GM23338 (cell line): ENCODE measurements around the gene CYP2E1. TPM values are rescaled to one million over a fixed set of nuclear protein-coding genes. Genes with fewer than 3 reads are reported as not detected.

Experiments used
- ATAC-seq: fragments of 200-7000 bp; cut with Tn5 transposase; 3 replicates; pipeline ENCODE4 v1.9.1; 2020
- DNase-seq: peaks from one replicate; pipeline ENCODE4 v3.0.0-alpha.2; 2015; ENCODE audit warnings: low spot score
- H2AFZ ChIP-seq: fragments of 200-600 bp; sonication (generic); 2 replicates; pipeline ENCODE4 v1.8.0; 2016; ENCODE audit warnings: antibody characterized with exemption, mild to moderate bottlenecking, moderate library complexity
- H3F3A ChIP-seq: fragments of 200-600 bp; sonication (generic); replicated peaks from 2 replicates; pipeline ENCODE4 v1.8.0; 2017; ENCODE audit warnings: antibody characterized with exemption, mixed run types, low read depth
- H3K27ac ChIP-seq: fragments of 200-600 bp; sonication (generic); 2 replicates; pipeline ENCODE4 v1.6.1; 2016; ENCODE audit warnings: low read depth
- H3K27me3 ChIP-seq: fragments of 200-600 bp; sonication (generic); 2 replicates; pipeline ENCODE4 v1.8.0; 2016; ENCODE audit warnings: mild to moderate bottlenecking, mixed run types, moderate library complexity; ENCODE audit not compliant: insufficient read depth
- H3K36me3 ChIP-seq: fragments of 200-600 bp; sonication (generic); 2 replicates; pipeline ENCODE4 v1.8.0; 2016; ENCODE audit warnings: mild to moderate bottlenecking; ENCODE audit not compliant: insufficient read depth
- H3K4me1 ChIP-seq: fragments of 200-600 bp; sonication (generic); 2 replicates; pipeline ENCODE4 v1.8.0; 2016; ENCODE audit warnings: mild to moderate bottlenecking, moderate library complexity; ENCODE audit not compliant: insufficient read depth
- H3K4me2 ChIP-seq: fragments of 200-600 bp; sonication (generic); 2 replicates; pipeline ENCODE4 v1.7.1; 2017; ENCODE audit warnings: mixed run types
- H3K4me3 ChIP-seq: fragments of 200-600 bp; sonication (generic); 2 replicates; pipeline ENCODE4 v1.6.1; 2016; ENCODE audit warnings: mixed run types
- H3K79me2 ChIP-seq: fragments of 200-600 bp; sonication (generic); replicated peaks from 2 replicates; pipeline ENCODE4 v1.8.0; 2017; ENCODE audit warnings: mild to moderate bottlenecking; ENCODE audit not compliant: insufficient read depth
- H3K9me2 ChIP-seq: fragments of 200-600 bp; sonication (generic); 2 replicates; pipeline ENCODE4 v1.8.0; 2017; ENCODE audit not compliant: insufficient read depth
- H4K20me1 ChIP-seq: fragments of 200-600 bp; sonication (generic); replicated peaks from 2 replicates; pipeline ENCODE4 v1.8.0; 2017; ENCODE audit warnings: mild to moderate bottlenecking; ENCODE audit not compliant: insufficient read depth
- H3K27ac Mint-ChIP-seq: 2 replicates; pipeline ENCODE4 v1.8.0; 2020; ENCODE audit warnings: inconsistent platforms, mild to moderate bottlenecking, moderate library complexity, mixed read lengths
- H3K27me3 Mint-ChIP-seq: 3 replicates; pipeline ENCODE4 v1.8.0; 2022; ENCODE audit warnings: low read depth, mild to moderate bottlenecking, moderate library complexity, mixed read lengths, inconsistent platforms; ENCODE audit not compliant: insufficient read depth, poor library complexity
- H3K36me3 Mint-ChIP-seq: 3 replicates; pipeline ENCODE4 v1.8.0; 2021; ENCODE audit warnings: low read depth, mild to moderate bottlenecking, inconsistent platforms, moderate library complexity, mixed read lengths
- H3K4me1 Mint-ChIP-seq: 3 replicates; pipeline ENCODE4 v1.8.0; 2020; ENCODE audit warnings: mild to moderate bottlenecking, inconsistent platforms, mixed read lengths
- H3K4me3 Mint-ChIP-seq: 3 replicates; pipeline ENCODE4 v1.8.0; 2021; ENCODE audit warnings: moderate library complexity, mild to moderate bottlenecking, inconsistent platforms, mixed read lengths
- H3K9me3 Mint-ChIP-seq: 3 replicates; pipeline ENCODE4 v1.8.0; 2020; ENCODE audit warnings: moderate library complexity, mild to moderate bottlenecking, inconsistent platforms, mixed read lengths
- CREB1 ChIP-seq: fragments of 250-450 bp; sonication (Bioruptor Pico); IDR thresholded peaks from 2 replicates; pipeline ENCODE4 v1.5.0; 2020; ENCODE audit warnings: low read depth, mild to moderate bottlenecking, moderate library complexity
- CTCF ChIP-seq, 2 experiments: fragments of 200-600 bp in 1 of 2; sonication (generic) in 1 of 2; conservative IDR thresholded peaks; 2 replicates each; pipeline versions ENCODE4 v1.5.1 to v1.6.1; 2016 to 2017; ENCODE audit warnings: antibody characterized with exemption in 2 of 2, low read depth in 2 of 2, mild to moderate bottlenecking in 2 of 2, moderate library complexity in 1 of 2
- ETS1 ChIP-seq: IDR thresholded peaks from 2 replicates; pipeline ENCODE4 v1.6.1; 2016; ENCODE audit warnings: antibody characterized with exemption
- EZH2phosphoT487 ChIP-seq: fragments of 200-600 bp; sonication (generic); IDR thresholded peaks from one replicate; pipeline ENCODE4 v1.8.1; 2018; ENCODE audit warnings: antibody characterized with exemption; ENCODE audit not compliant: unreplicated experiment
- JUNB ChIP-seq: IDR thresholded peaks from one replicate; pipeline ENCODE4 v1.6.1; 2016; ENCODE audit warnings: antibody characterized with exemption; ENCODE audit not compliant: unreplicated experiment
- NANOG ChIP-seq: IDR thresholded peaks from 2 replicates; pipeline ENCODE4 v1.6.1; 2016; ENCODE audit warnings: antibody characterized with exemption, borderline replicate concordance
- POLR2AphosphoS5 ChIP-seq: IDR thresholded peaks from 2 replicates; pipeline ENCODE4 v1.6.1; 2016; ENCODE audit warnings: antibody characterized with exemption, low read depth
- REST ChIP-seq: IDR thresholded peaks from one replicate; pipeline ENCODE4 v1.6.1; 2018; ENCODE audit warnings: antibody characterized with exemption; ENCODE audit not compliant: unreplicated experiment
- STAT1 ChIP-seq: IDR thresholded peaks from one replicate; pipeline ENCODE4 v1.6.1; 2016; ENCODE audit warnings: antibody characterized with exemption; ENCODE audit not compliant: unreplicated experiment
- ZNF114 ChIP-seq: fragments of 250-450 bp; sonication (Bioruptor Pico); IDR thresholded peaks from 2 replicates; pipeline ENCODE4 v1.5.0; 2020; ENCODE audit warnings: mild to moderate bottlenecking, moderate library complexity
- ZNF331 ChIP-seq: fragments of 250-450 bp; sonication (Bioruptor Pico); IDR thresholded peaks from 2 replicates; pipeline ENCODE4 v1.5.0; 2020; ENCODE audit warnings: low read depth, mild to moderate bottlenecking, moderate library complexity
- ZNF462 ChIP-seq: fragments of 250-450 bp; sonication (Bioruptor Pico); IDR thresholded peaks from 2 replicates; pipeline ENCODE4 v1.5.0; 2020; ENCODE audit warnings: mild to moderate bottlenecking, moderate library complexity
- polyA plus RNA-seq: library from polyadenylated mRNA; unstranded; fragments of >200 nt; fragmentation: Nextera tagmentation; extraction: Ambion mirVana; gene quantifications from 2 replicates; pipeline ENCODE4 v1.2.1, GENCODE V29; 2016
- total RNA-seq: library from RNA; depleted of rRNA; stranded (reverse); fragments of >200 nt; shearing (Covaris generic); gene quantifications from 2 replicates; pipeline ENCODE4 v1.2.3, GENCODE V29; 2014

The CYP2E1 gene
- total and polyA plus RNA-seq, 2 experiments from 2014 or later, result 0.97 to 2.2 TPM

GRCh38 chr10:133509700-133510099, 17.5 kb upstream of the CYP2E1 start (continued):
- no peak for TF ChIP-seq ETS1

- H3F3A ChIP-seq, result no peaks in the 10 kb centered on the region
- H4K20me1 ChIP-seq, result no peaks in the 10 kb centered on the region
- Mint-ChIP-seq H3K4me1 (no peaks in the 10 kb centered on the region), H3K27ac (no peak overlapping the region), H3K9me3 (peaks cover 40% of the 10 kb centered on the region), H3K36me3 (no peaks in the 10 kb centered on the region), H3K4me3 (no peak overlapping the region), H3K27me3 (peaks cover 6% of the 10 kb centered on the region)
- peaks cover 16% of the 10 kb centered on the region; the same call in 1 of the 2 replicates for H3K27me3 ChIP-seq
- no peaks in the 10 kb centered on the region for H3K4me1 ChIP-seq
- H3K27ac ChIP-seq, result no peak overlapping the region
- H3K9me2 ChIP-seq, result no peaks in the 10 kb centered on the region
- no peaks in the 10 kb centered on the region for H3K36me3 ChIP-seq
- no peaks in the 10 kb centered on the region for H3K79me2 ChIP-seq
- DNase-seq (no peak), ATAC-seq (no peak)
- H3K4me2 ChIP-seq, result no peak overlapping the region
- H3K4me3 ChIP-seq, result no peak overlapping the region
- H2AFZ ChIP-seq, result no peak overlapping the region
- TF ChIP-seq POLR2AphosphoS5, result no peak
- TF ChIP-seq REST, result no peak
- TF ChIP-seq CREB1 (CRISPR knock-in tag), result no peak
- no peak for TF ChIP-seq EZH2phosphoT487
- no peak for TF ChIP-seq ETS1
- no peak for TF ChIP-seq STAT1
- TF ChIP-seq ZNF331 (CRISPR knock-in tag), result no peak
- no peak for TF ChIP-seq ZNF462 (CRISPR knock-in tag)
- TF ChIP-seq NANOG, result no peak
- TF ChIP-seq ZNF114 (CRISPR knock-in tag), result no peak
- TF ChIP-seq JUNB, result no peak
- TF ChIP-seq CTCF (conservative IDR thresholded peaks at IDR 0.05; ENCODE audit: low read depth in 2 of 2), result no peak
These were observed 15.8 kb upstream of the CYP2E1 start for GRCh38 chr10:133511408-133511807.
